T-helper 9 cell (primary cell): ENCODE results near the gene FAM149B1.

Source experiments
- DNase-seq: peaks from one replicate; pipeline ENCODE4 v3.0.0-alpha.2; 2020

FAM149B1 gene

DNA sequence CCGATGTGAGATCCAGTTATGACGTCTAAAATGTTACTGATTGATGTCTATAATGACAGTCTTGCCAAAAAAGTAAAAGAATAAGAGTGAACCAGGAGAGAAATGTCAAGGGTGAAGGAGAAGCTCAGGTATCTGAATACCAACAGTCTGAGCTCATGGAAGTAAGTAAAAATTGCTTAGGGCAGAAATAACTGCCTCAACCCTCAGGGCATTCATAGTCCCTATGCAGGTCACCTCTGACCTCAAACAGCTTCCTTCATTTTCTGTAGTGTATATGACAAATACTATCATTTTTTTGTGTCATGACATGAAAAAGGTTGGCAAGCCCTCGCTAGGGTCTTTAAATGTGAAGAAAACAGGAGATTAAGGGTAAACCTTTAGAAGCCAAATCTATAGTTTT lies 125.5 kb downstream of the FAM149B1 start:
- no peak for DNase-seq
